ENCODE data around the gene ATXN7L1. TPM values are rescaled to one million over a fixed set of nuclear protein-coding genes. Genes with fewer than 3 reads are reported as not detected.

Gene ATXN7L1
- total RNA-seq, 4 donors from 2014 or later: 30.8 to 45.8 (median 39.3) TPM

DNA sequence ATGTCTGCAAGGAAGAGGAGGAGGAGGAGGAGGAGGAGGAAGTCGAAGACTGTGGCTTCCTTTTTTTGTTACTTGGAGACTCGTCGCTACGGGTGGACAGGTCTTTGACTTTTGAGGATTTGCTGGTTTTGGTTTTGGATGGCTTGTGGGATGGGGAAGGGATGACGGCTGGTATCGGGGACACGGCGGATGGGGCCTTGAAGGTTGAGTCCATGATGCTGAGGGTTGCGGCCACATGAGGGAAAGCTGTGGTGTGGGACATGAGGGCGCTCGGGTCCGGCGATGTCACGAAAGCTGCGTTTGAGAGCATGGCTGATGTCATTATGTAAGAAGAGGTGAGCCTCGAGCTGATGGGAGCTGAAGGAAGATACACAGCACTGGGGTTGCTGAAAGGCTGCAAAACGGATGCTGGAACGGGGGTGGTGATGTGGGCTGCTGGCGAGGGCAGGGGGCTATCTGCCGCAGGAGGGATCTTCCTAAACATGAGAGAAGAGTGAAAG is 262.0 kb downstream of the ATXN7L1 start:
- TF ChIP-seq, protein P1, sequence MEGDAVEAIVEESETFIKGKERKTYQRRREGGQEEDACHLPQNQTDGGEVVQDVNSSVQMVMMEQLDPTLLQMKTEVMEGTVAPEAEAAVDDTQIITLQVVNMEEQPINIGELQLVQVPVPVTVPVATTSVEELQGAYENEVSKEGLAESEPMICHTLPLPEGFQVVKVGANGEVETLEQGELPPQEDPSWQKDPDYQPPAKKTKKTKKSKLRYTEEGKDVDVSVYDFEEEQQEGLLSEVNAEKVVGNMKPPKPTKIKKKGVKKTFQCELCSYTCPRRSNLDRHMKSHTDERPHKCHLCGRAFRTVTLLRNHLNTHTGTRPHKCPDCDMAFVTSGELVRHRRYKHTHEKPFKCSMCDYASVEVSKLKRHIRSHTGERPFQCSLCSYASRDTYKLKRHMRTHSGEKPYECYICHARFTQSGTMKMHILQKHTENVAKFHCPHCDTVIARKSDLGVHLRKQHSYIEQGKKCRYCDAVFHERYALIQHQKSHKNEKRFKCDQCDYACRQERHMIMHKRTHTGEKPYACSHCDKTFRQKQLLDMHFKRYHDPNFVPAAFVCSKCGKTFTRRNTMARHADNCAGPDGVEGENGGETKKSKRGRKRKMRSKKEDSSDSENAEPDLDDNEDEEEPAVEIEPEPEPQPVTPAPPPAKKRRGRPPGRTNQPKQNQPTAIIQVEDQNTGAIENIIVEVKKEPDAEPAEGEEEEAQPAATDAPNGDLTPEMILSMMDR (IDR thresholded peaks at IDR 0.05): no peak
- no peak for TF ChIP-seq POLR2A (IDR thresholded peaks at IDR 0.05)
- Histone ChIP-seq H3K9me3 (no peaks in the 10 kb centered on the region), H3K4me3 (no peak overlapping the region), H3K36me3 (peaks cover 0 to 40% (median 0%) of the 10 kb centered on the region in 3 donors), H3K27ac (no peak overlapping the region), H3K27me3 (no peaks in the 10 kb centered on the region), H3K4me1 (no peaks in the 10 kb centered on the region)
- DNase-seq: no peak

DNA sequence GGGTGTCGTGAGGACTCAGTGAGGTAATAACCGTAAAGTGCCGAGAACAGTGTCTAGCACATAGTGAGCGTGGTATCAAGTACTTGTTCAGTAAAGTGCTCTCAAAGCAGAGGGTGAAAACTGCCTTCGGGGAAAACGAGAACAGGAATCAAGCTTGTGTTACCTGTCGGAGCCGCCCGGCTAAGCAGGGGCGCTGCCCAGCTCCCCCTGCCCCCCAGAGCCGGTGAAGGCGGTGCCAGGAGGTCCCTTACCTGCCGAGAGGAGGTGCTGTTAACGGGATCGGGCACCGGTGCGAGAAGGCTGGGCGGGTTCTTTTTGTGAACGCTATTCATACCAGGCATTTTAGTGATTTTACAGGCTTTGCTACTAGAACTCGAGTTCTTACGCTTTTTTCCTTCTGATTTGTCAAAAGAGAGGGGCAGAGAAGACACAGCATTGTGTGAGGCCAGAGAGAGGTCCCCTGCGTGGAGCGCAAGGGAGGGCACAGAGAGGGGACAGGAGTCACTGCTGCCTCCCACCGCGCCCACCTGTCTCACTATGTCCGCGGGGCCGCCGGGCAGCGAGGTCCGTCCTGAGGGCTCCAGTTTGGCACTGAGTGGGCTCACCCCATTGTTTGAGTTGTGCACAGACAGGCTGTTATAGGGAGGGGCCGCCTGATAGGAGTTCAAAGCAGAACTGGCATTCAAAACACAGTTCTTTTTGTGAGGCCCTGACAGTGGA is 262.6 kb downstream of the ATXN7L1 start:
- H3K36me3 ChIP-seq: peaks cover 0 to 39% (median 0%) of the 10 kb centered on the region in 3 donors
- no peaks in the 10 kb centered on the region for H3K4me1 ChIP-seq
- no peak overlapping the region for H3K27ac ChIP-seq
- no peak overlapping the region for H3K4me3 ChIP-seq
- H3K27me3 ChIP-seq: no peaks in the 10 kb centered on the region
- DNase-seq: no peak
- TF ChIP-seq, protein P1 (IDR thresholded peaks at IDR 0.05): no peak
- no peak for TF ChIP-seq POLR2A (IDR thresholded peaks at IDR 0.05)
- no peaks in the 10 kb centered on the region for H3K9me3 ChIP-seq

DNA sequence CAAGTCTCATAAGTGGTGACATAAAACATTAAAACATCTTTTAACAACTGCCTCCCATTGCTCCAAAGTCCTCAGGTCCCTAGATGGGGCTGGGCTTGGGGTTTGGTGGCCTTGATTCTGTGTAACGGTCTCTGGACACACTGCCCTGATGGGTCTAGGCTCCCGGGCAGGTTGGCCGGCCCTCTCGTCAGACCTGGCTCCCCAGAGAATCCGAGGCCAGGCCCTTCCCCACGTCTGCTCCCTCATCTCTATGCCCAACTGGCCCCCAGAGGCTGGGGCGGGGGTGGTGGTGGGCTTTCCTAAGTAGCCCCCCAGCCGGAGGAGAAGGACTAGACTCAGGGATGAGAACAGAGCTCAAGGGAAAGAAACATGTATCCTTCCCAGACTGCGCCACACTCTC is 263.6 kb downstream of the ATXN7L1 start:
- no peak overlapping the region for H3K4me3 ChIP-seq
- TF ChIP-seq, protein P1 (IDR thresholded peaks at IDR 0.05): no peak
- no peak for TF ChIP-seq POLR2A (IDR thresholded peaks at IDR 0.05)
- no peaks in the 10 kb centered on the region for H3K9me3 ChIP-seq
- DNase-seq: no peak
- H3K27me3 ChIP-seq: no peaks in the 10 kb centered on the region
- peaks cover 0 to 33% (median 0%) of the 10 kb centered on the region in 3 donors for H3K36me3 ChIP-seq
- H3K4me1 ChIP-seq: no peaks in the 10 kb centered on the region
- no peak overlapping the region for H3K27ac ChIP-seq

DNA sequence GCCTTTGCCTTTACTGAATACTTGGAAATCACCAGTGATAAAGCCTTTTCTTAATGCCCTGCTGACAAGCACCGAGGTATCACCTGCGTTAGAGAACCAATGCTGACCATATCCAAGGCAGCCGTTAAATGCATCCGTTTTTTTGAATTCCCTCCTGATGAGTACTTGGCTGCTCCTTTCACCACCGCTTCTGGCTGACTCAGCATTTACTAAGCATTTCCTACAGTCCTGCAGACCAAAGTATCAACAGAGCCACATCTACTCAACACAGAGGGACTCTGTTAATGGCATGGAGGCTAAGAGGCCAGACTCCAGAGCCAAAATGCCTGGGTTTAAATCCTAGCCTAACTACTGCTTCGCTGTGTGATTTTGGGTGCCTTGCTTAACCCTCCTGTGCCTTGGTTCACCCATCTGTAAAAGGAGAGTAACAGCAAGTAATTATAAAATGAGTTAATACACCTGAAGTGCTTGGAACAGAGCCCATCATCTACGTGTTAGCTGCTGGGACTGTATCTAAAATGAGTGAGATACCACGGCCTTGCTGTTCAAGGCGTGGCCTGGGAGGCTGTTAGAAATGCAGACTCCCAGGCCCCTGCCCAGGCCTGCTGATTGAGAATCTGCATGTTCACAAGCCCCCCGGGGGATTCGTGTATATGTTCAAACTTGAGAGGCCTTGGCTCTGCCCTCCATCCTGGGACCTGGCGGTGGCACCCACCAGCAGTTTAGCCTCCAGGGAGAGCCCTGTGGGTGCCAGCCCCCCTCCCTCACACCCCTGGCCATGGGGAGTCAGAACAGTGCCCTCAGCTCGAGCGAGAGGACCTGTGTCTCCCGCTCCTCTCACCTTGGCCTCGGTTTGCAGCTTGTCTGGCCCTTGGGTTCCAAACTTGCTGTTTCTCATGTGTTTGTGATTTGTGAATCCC is 264.3 kb downstream of the ATXN7L1 start:
- no peak for TF ChIP-seq POLR2A (IDR thresholded peaks at IDR 0.05)
- TF ChIP-seq, protein P1 (IDR thresholded peaks at IDR 0.05): no peak
- Histone ChIP-seq H3K9me3 (no peaks in the 10 kb centered on the region), H3K36me3 (peaks cover 0 to 36% (median 0%) of the 10 kb centered on the region in 3 donors), H3K27ac (no peak overlapping the region), H3K4me1 (no peaks in the 10 kb centered on the region), H3K27me3 (no peaks in the 10 kb centered on the region), H3K4me3 (no peak overlapping the region)
- no peak for DNase-seq

DNA sequence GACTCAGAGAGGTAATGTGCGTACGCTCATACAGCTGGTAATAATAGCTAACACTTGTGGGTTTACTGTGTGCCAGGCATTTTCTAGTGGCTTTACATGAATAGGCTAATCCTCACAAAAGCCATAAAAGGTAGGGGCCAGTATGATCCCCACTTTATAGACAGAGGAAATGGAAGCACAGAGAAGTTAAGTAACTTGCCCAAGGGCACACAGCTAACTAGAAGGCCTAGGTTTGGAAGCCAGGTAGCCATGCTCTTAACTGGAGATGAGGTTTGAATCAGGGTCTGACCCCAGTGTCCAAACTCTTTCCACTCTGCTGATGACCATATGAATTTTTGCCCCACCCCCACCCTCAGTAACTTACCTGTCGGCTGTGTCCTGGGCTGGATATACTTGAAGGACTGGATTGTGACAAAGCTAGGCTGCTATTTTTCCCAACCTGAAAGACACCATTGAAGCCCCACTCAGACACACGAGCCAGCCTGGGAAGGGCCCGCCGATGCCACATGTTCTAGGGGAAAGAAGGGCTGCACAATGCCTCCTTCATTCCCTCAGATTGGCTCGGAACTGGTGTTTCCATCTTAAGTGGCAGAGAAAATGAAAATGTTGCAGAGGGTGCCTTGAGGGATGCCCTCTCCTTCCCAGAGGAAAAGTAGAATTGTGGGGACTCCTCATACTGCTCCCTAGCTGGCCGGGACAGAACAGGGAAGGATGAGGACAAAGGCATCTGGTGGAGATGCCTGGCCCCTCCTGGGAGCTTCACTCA is 266.1 kb downstream of the ATXN7L1 start:
- DNase-seq: no peak
- TF ChIP-seq, protein P1 (IDR thresholded peaks at IDR 0.05): no peak
- no peak for TF ChIP-seq POLR2A (IDR thresholded peaks at IDR 0.05)
- no peak overlapping the region for H3K27ac ChIP-seq
- no peaks in the 10 kb centered on the region for H3K4me1 ChIP-seq
- no peaks in the 10 kb centered on the region for H3K9me3 ChIP-seq
- H3K36me3 ChIP-seq: peaks cover 0 to 24% (median 0%) of the 10 kb centered on the region in 3 donors
- no peaks in the 10 kb centered on the region for H3K27me3 ChIP-seq
- no peak overlapping the region for H3K4me3 ChIP-seq

Measured in Peyer's patch (tissue), 4 donors.